GM18526 (cell line): ENCODE measurements around the gene MEIKIN.

ENCODE experiments used
- POLR2A ChIP-seq: IDR thresholded peaks from 3 replicates; pipeline ENCODE4 v1.6.1; 2011; ENCODE audit not compliant: insufficient read length; ENCODE audit errors: extremely low read depth

Gene MEIKIN

GRCh38 chr5:131773805-131774204, 171.7 kb downstream of the MEIKIN start:
- no peak for TF ChIP-seq POLR2A

DNA sequence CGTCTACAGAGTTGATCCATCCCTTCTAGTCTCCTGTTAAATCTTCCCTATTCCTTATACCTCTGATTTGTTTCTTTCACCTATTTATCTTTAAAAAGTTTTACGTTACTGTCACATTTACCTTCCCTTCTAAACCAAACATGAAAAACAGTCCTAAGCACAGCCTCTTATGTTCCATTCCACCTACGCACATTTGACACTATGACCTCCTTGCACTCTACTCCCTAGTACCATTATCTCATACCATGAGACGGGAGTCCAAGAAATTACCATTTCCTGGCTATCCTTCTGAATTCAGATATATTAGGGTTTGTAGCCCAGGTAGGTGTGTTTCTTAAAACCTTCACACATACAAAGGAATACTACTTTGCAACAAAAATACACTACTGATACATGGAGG, 173.8 kb downstream of the MEIKIN start:
- TF ChIP-seq POLR2A = no peak

GRCh38 chr5:131769961-131770360, 175.5 kb downstream of the MEIKIN start:
- no peak for TF ChIP-seq POLR2A

DNA sequence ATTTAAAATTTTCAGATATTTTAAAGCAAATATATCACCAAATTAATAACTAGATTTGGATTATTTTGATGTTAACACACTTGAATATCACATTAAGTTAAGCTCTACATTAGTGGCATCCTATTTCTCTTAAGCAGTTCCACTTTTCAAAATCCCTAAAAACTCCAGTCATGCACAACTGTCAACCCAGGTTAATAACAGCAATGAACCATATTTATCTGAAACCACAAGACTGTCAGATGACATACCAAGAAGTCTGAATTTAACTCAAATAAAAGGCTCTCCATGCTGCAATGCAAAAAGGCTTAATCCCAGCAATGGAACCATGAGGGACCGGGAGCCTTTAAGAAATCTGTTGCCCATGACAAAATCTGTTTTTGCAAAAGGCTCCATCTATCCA, 176.1 kb downstream of the MEIKIN start:
- no peak for TF ChIP-seq POLR2A

DNA sequence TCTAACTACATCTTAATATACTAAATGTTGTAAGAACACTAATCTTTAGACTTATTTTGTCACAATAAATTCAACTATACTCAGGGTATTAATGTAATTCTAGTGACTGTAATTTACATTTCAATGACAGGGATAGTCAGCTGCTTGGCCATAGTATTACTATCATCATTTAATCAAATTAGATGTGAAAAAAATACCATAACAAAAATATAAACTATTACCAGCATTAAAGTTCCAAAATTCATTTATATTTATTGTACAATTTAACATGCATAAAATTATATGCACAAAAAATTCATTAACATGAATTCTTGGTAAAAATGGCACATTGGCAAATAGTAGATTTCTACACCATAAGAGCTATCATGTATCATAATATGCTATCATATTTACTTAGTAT, 177.6 kb downstream of the MEIKIN start:
- no peak for TF ChIP-seq POLR2A

DNA sequence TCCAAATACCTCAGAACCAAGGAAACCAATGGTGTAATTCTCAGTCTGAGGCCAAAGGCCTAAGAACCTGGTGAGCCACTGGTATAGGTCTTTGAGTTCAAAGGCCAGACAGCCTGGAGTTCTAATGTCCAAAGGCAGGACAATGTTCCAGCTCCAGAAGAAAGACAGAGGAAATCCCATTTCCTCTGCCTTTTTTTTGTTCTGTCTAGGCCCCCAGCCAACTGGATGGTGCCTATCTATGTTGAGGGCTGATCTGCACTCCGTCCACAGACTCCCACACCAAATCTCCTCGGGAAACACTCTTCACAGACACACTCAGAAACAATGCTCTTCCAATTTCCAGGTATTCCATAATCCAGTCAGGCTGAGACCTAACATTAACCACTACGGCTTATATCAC, 178.8 kb downstream of the MEIKIN start:
- no peak for TF ChIP-seq POLR2A

DNA sequence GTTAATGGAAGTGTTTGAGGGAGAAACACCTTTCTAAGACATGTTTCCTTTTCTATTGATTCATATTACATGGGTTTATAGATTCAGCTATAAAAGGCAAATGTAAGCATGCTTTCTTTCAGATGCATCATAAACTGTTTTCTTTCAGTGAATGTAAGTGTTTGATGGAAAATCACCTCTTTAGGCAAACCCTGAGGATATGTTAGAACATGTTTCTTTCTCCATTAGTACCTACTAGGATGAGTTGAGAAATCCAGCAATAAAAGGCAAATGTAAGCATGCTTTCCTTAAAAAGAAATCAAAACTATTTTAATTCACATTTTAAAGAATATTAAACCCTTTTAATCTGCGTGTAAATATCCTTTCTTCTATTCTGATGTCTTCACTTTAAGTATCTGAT, 180.2 kb downstream of the MEIKIN start:
- no peak for TF ChIP-seq POLR2A

DNA sequence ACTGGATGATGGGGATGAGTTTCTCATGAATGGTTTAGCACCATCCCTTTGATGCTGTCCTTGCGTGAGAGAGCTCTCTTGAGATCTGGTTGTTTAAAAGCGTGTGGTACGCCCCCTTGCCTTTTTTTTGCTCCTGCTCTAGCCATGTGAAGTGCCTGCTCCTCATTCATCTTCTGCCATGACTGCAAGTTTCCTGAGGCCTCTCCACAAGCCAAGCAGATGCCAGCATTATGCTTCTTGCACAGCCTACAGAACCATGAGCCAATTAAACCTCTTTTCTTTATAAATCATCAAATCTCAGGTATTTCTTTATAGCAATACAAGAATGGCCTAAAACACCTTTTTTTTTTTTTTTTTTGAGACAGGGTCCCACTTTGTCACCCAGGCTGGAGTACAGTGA, 181.5 kb downstream of the MEIKIN start:
- no peak for TF ChIP-seq POLR2A

DNA sequence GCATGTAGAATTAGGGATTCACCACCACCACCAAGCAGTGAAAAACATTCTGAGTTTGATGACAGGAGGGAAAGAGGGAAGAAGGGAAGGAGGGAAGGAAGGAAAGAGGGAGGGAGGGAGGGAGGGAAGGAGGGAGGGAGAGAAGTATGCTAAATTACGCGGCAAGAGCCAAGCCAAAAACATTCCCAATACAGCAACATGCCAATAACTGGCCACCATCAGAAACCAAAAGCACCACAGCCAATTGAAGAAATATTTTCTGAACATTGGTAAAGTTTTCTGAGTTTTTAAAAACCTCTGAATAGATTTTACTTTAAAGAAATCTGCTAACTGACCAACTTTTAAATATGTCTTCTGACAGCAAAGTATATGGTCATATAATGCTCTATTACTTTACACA, 184.7 kb downstream of the MEIKIN start:
- TF ChIP-seq POLR2A = no peak

GRCh38 chr5:131759704-131760103, 185.8 kb downstream of the MEIKIN start:
- no peak for TF ChIP-seq POLR2A

DNA sequence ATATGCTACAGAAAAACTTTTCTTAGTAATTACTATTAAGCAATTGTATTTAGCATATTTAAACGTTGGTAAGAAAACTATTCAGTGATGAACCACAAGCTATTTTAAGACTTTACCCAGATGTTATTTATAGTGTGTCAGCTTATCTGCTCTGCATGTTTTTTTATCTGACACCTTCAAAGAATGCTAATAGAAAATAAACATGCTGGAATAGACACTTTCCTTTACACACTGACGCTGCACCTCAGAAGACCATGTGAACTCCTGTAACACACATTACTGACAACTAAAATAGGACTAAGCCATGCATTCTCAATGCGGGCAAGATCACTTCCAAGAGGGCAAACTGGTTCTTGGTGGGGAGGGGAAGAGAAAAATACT, 187.0 kb downstream of the MEIKIN start:
- TF ChIP-seq POLR2A = no peak

GRCh38 chr5:131757830-131758519, 187.5 kb downstream of the MEIKIN start:
- TF ChIP-seq POLR2A = no peak
